Urinary bladder (tissue), 2 donors: ENCODE measurements around the gene SELPLG. TPM values are rescaled to one million over a fixed set of nuclear protein-coding genes. Genes with fewer than 3 reads are reported as not detected.

Source experiments
- polyA plus RNA-seq: library from polyadenylated mRNA; stranded (reverse); fragments of 200-250 nt; gene quantifications from one replicate; pipeline ENCODE4 v1.2.3, GENCODE V29; 2013
- small RNA-seq: library from RNA; depleted of rRNA; stranded (forward); fragments of <200 nt; gene quantifications from one replicate; pipeline ENCODE3, GENCODE V24; 2014
- total RNA-seq: library from RNA; depleted of rRNA; stranded (reverse); fragments of >200 nt; gene quantifications from one replicate; pipeline ENCODE4 v1.2.3, GENCODE V29; 2014
- donor health status: healthy.

The SELPLG gene
- total and polyA plus RNA-seq, 2 donors = 3.6 to 9.4 TPM

Small RNA genes lying within 50 kb of the gene (small RNA-seq; reads per million reads assigned to genes)
- not detected for gene RNU7-169P

Other genes starting within 250 kb of the SELPLG start
- gene FICD, start 118.6 kb downstream of the SELPLG start, total RNA-seq = 3.3 TPM
- 3.6 TPM for gene FICD, start 118.6 kb downstream of the SELPLG start, polyA plus RNA-seq
- gene SART3, start 72.7 kb downstream of the SELPLG start, total RNA-seq = 60.9 TPM
- 29.3 TPM for gene SART3, start 72.7 kb downstream of the SELPLG start, polyA plus RNA-seq
- gene ISCU, start 71.3 kb downstream of the SELPLG start, total RNA-seq = 91.3 TPM
- 210 TPM for gene ISCU, start 71.3 kb downstream of the SELPLG start, polyA plus RNA-seq
- gene TMEM119, start 35.8 kb downstream of the SELPLG start, total RNA-seq = 62.4 TPM
- 29.4 TPM for gene TMEM119, start 35.8 kb downstream of the SELPLG start, polyA plus RNA-seq
- gene CORO1C, start 97.6 kb upstream of the SELPLG start, total RNA-seq = 213 TPM
- 149 TPM for gene CORO1C, start 97.6 kb upstream of the SELPLG start, polyA plus RNA-seq
- 12.2 TPM for gene SSH1, start 223.7 kb upstream of the SELPLG start, total RNA-seq
- gene SSH1, start 223.7 kb upstream of the SELPLG start, polyA plus RNA-seq = 12.5 TPM
- not detected for gene DAO, start 246.2 kb upstream of the SELPLG start, total RNA-seq
- not detected for gene DAO, start 246.2 kb upstream of the SELPLG start, polyA plus RNA-seq